Nephron progenitor cell (in vitro differentiated cells): ENCODE measurements around the gene CD300LF.

Experiments
- DNase-seq: peaks from one replicate; pipeline ENCODE4 v3.0.0; 2021
- H3K27ac Mint-ChIP-seq: 2 replicates; pipeline ENCODE4 v1.8.0; 2021; ENCODE audit warnings: mild to moderate bottlenecking, moderate library complexity, mixed read lengths
- H3K27me3 Mint-ChIP-seq: 2 replicates; pipeline ENCODE4 v1.8.0; 2021; ENCODE audit warnings: mild to moderate bottlenecking, low read depth, mixed read lengths; ENCODE audit not compliant: poor library complexity
- H3K36me3 Mint-ChIP-seq: 2 replicates; pipeline ENCODE4 v1.8.0; 2021; ENCODE audit warnings: low read depth, mixed read lengths
- H3K4me1 Mint-ChIP-seq: 2 replicates; pipeline ENCODE4 v1.8.0; 2021; ENCODE audit warnings: mixed read lengths
- H3K4me3 Mint-ChIP-seq: 2 replicates; pipeline ENCODE4 v1.8.0; 2021; ENCODE audit warnings: mild to moderate bottlenecking, moderate library complexity, mixed read lengths
- H3K9me3 Mint-ChIP-seq: 2 replicates; pipeline ENCODE4 v1.8.0; 2021; ENCODE audit warnings: mild to moderate bottlenecking, moderate library complexity, mixed read lengths
- CTCF ChIP-seq: fragments of 200-600 bp; sonication (generic); IDR thresholded peaks from 2 replicates; pipeline ENCODE4 v1.5.0; 2021; ENCODE audit warnings: antibody characterized with exemption

Gene CD300LF

GRCh38 chr17:74744714-74745547 is 32.2 kb upstream of the CD300LF start:
- no peak overlapping the region for H3K27ac Mint-ChIP-seq
- H3K4me1 Mint-ChIP-seq: peaks cover 67% of the 10 kb centered on the region
- DNase-seq: peak; percentile 90
- peaks cover 12% of the 10 kb centered on the region for H3K27me3 Mint-ChIP-seq
- peak overlapping the region; percentile 62 for H3K4me3 Mint-ChIP-seq
- peak; percentile 100 for TF ChIP-seq CTCF
- H3K36me3 Mint-ChIP-seq: no peaks in the 10 kb centered on the region
- no peaks in the 10 kb centered on the region for H3K9me3 Mint-ChIP-seq

DNA sequence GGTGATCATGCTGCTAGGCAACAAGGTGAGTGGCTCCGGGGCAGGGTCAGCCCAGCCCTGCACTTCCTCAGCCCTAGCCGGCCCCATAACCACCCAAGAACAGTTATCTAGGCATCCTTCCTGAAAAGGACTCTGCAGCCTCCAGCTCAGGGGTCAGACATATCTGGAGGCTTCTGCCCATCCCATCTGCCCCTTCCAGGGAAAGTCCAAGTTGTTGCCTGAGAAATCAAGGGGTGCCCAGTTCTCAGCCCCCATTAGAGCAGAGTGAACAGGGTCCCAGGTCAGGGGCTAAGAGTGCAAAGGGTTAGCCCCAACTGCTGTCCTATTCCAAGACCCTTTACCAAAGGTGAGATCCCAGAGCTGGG is 31.6 kb upstream of the CD300LF start:
- Mint-ChIP-seq H3K27me3 (peaks cover 15% of the 10 kb centered on the region), H3K36me3 (no peaks in the 10 kb centered on the region), H3K4me1 (peaks cover 64% of the 10 kb centered on the region), H3K4me3 (peak overlapping the region; percentile 62), H3K27ac (no peak overlapping the region), H3K9me3 (no peaks in the 10 kb centered on the region)
- TF ChIP-seq CTCF: no peak
- DNase-seq: no peak

- no peak overlapping the region for H3K4me3 Mint-ChIP-seq
- H3K27ac Mint-ChIP-seq: no peak overlapping the region
- peaks cover 69% of the 10 kb centered on the region for H3K4me1 Mint-ChIP-seq
- no peak for TF ChIP-seq CTCF
- no peaks in the 10 kb centered on the region for H3K36me3 Mint-ChIP-seq
- no peak for DNase-seq
- no peaks in the 10 kb centered on the region for H3K9me3 Mint-ChIP-seq
- peaks cover 21% of the 10 kb centered on the region for H3K27me3 Mint-ChIP-seq
Observed at GRCh38 chr17:74743755-74744154, 31.0 kb upstream of the CD300LF start.

DNA sequence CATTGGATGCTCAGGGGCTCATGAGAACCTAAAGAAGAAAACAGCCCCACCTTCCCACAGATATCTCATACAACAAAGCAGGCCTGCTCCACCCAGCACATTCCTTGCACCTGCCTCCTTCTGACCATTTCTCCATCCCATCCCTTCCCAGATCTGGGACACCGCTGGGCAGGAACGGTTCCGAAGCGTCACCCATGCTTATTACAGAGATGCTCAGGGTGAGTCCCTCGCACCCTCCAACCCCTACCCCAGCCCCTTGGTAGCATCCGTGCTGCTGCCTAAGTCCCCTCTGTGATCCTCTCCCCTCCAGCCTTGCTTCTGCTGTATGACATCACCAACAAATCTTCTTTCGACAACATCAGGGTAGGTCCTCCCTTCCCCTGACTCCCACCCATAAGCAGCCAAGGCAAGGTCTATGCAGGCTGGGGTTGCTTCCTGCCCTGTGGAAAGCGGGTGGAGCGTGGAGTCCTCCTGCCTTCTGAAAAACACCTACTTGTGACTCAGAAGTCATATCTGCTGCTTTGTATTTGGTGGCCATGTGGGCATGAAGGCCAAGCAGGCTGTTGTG is 30.3 kb upstream of the CD300LF start:
- no peak for DNase-seq
- no peak for TF ChIP-seq CTCF
- H3K36me3 Mint-ChIP-seq: no peaks in the 10 kb centered on the region
- no peak overlapping the region for H3K4me3 Mint-ChIP-seq
- H3K27ac Mint-ChIP-seq: no peak overlapping the region
- H3K9me3 Mint-ChIP-seq: no peaks in the 10 kb centered on the region
- H3K27me3 Mint-ChIP-seq: peaks cover 28% of the 10 kb centered on the region
- peaks cover 75% of the 10 kb centered on the region for H3K4me1 Mint-ChIP-seq

DNA sequence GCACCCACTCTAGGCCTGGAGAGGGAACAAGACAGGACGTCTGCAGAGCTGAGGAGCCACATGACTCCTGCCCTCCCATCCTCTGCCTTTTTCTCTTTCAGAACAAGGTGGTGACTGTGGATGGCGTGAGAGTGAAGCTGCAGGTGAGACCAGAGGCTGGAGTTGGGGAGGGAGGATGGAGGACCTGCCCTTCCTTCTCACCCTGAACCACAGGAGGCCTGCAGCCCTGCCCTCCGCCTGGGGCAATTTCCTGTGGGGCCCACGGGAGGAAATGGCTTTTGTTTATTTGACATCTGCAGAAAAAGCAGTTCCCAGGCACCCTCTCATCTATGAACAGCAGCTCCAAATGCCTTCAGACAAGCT is 29.4 kb upstream of the CD300LF start:
- peaks cover 37% of the 10 kb centered on the region for H3K27me3 Mint-ChIP-seq
- no peak for TF ChIP-seq CTCF
- no peaks in the 10 kb centered on the region for H3K36me3 Mint-ChIP-seq
- no peak overlapping the region for H3K27ac Mint-ChIP-seq
- no peak for DNase-seq
- H3K4me3 Mint-ChIP-seq: no peak overlapping the region
- H3K4me1 Mint-ChIP-seq: peaks cover 75% of the 10 kb centered on the region
- H3K9me3 Mint-ChIP-seq: no peaks in the 10 kb centered on the region
